Hematopoietic multipotent progenitor cell treated with erythropoietin and hydrocortisone succinate and interleukin-3 and kit ligand, for 8 days (in vitro differentiated cells): ENCODE measurements around the gene STXBP1.

Source experiments
- DNase-seq: peaks from one replicate; pipeline ENCODE4 v3.0.0-alpha.2; 2015

STXBP1 gene

GRCh38 chr9:127694890-127695720 is 83.0 kb downstream of the STXBP1 start:
- no peak for DNase-seq

- no peak for DNase-seq
Observed at GRCh38 chr9:127697575-127697974, 85.5 kb downstream of the STXBP1 start.

GRCh38 chr9:127698386-127698785 is 86.3 kb downstream of the STXBP1 start:
- DNase-seq = no peak

GRCh38 chr9:127698985-127699670 is 87.1 kb downstream of the STXBP1 start:
- peak; percentile 96 for DNase-seq

- no peak for DNase-seq
Observed at GRCh38 chr9:127700140-127700539, 88.1 kb downstream of the STXBP1 start.

- no peak for DNase-seq
Observed at GRCh38 chr9:127700594-127701255, 88.6 kb downstream of the STXBP1 start.

- DNase-seq = no peak
Observed at GRCh38 chr9:127703289-127703946, 91.3 kb downstream of the STXBP1 start.

- no peak for DNase-seq
Observed at GRCh38 chr9:127705577-127706379, 93.7 kb downstream of the STXBP1 start.

- DNase-seq = no peak
Observed at GRCh38 chr9:127706836-127707241, 94.8 kb downstream of the STXBP1 start, which contains the start of gene CFAP157. Gene CFAP157 (plus strand): TSS chr9:127706988. CDS start chr9:127707032, 44 bp downstream.

GRCh38 chr9:127707766-127708165 is 95.7 kb downstream of the STXBP1 start:
- DNase-seq = no peak

- DNase-seq = no peak
Observed at GRCh38 chr9:127708952-127709587, 97.0 kb downstream of the STXBP1 start.

GRCh38 chr9:127710204-127710783 is 98.2 kb downstream of the STXBP1 start:
- DNase-seq = no peak

GRCh38 chr9:127711226-127711701 is 99.2 kb downstream of the STXBP1 start:
- no peak for DNase-seq

- no peak for DNase-seq
Observed at GRCh38 chr9:127711831-127712274, 99.8 kb downstream of the STXBP1 start.

GRCh38 chr9:127712371-127712770 is 100.3 kb downstream of the STXBP1 start:
- DNase-seq = no peak

- DNase-seq = no peak
Observed at GRCh38 chr9:127712867-127713266, 100.8 kb downstream of the STXBP1 start.

GRCh38 chr9:127714020-127714750 is 102.1 kb downstream of the STXBP1 start:
- DNase-seq = no peak

- no peak for DNase-seq
Observed at GRCh38 chr9:127714951-127715469, 102.9 kb downstream of the STXBP1 start.

- peak; percentile 95 for DNase-seq
Observed at GRCh38 chr9:127715470-127716337, 103.6 kb downstream of the STXBP1 start, which contains the start of the genes PTRH1 and TTC16. Gene PTRH1 (minus strand): TSS chr9:127715663. CDS start chr9:127715639, 24 bp downstream. Gene TTC16 (plus strand): TSS chr9:127716079. CDS start chr9:127716146, 67 bp downstream.
